ENCODE data around the gene HOXB5. TPM values are rescaled to one million over a fixed set of nuclear protein-coding genes. Genes with fewer than 3 reads are reported as not detected.

The HOXB5 gene
- total and polyA plus RNA-seq, 4 donors: 1.4 to 5.9 (median 3.6) TPM; not detected in 1

GRCh38 chr17:48543107-48543853, 50.3 kb downstream of the HOXB5 start:
- no peaks in the 10 kb centered on the region for H3K27me3 ChIP-seq (ENCODE audit: control insufficient read depth in 1 of 2, insufficient read depth in 2 of 2, low read length in 1 of 2)
- ATAC-seq (ENCODE audit: low FRiP score) (peak; percentile 40), DNase-seq (peak in 1 of 2 donors; percentile 85)
- peaks cover 0 to 4% of the 10 kb centered on the region in 2 donors for H3K4me1 ChIP-seq (ENCODE audit: control insufficient read depth in 1 of 2, insufficient read depth in 2 of 2, low read length in 2 of 2)
- peak overlapping the region; percentile 80 to 82 for H3K27ac ChIP-seq (ENCODE audit: low read depth in 1 of 2, low read length in 2 of 2)
- intact Hi-C loops (cut with DNase I): loop anchor here in 1 of 2 donors (1.0 to 5.0 kb wide), 3 partner anchors 34 to 51 kb away; no protein-coding TSS in a partner anchor
- peak overlapping the region; percentile 71 to 94 for H3K4me3 ChIP-seq (ENCODE audit: low read length in 2 of 2)
- WGBS, 2 donors: 0 to 1% methylated on average over 70 to 72 of the region's 72 CpGs
- no peaks in the 10 kb centered on the region for H3K36me3 ChIP-seq (ENCODE audit: control insufficient read depth in 1 of 2, insufficient read depth in 2 of 2, low read length in 1 of 2)
- H3K9me3 ChIP-seq (ENCODE audit: control insufficient read depth, low read length): no peaks in the 10 kb centered on the region

GRCh38 chr17:48542698-48543106, 50.9 kb downstream of the HOXB5 start:
- no peak for ATAC-seq (ENCODE audit: low FRiP score)
- WGBS, 2 donors: 0 to 5% methylated on average over 12 of the region's 12 CpGs
- intact Hi-C loops (cut with DNase I): loop anchor here in 1 of 2 donors (1.0 to 5.0 kb wide), 3 partner anchors 35 to 50 kb away; no protein-coding TSS in a partner anchor
- Histone ChIP-seq H3K4me3 (ENCODE audit: low read length in 2 of 2) (peak overlapping the region; percentile 71 to 94), H3K27ac (ENCODE audit: low read depth in 1 of 2, low read length in 2 of 2) (peak overlapping the region; percentile 80 to 82), H3K27me3 (ENCODE audit: control insufficient read depth in 1 of 2, insufficient read depth in 2 of 2, low read length in 1 of 2) (no peaks in the 10 kb centered on the region), H3K4me1 (ENCODE audit: control insufficient read depth in 1 of 2, insufficient read depth in 2 of 2, low read length in 2 of 2) (peaks cover 0 to 4% of the 10 kb centered on the region in 2 donors), H3K9me3 (ENCODE audit: control insufficient read depth, low read length) (no peaks in the 10 kb centered on the region), H3K36me3 (ENCODE audit: control insufficient read depth in 1 of 2, insufficient read depth in 2 of 2, low read length in 1 of 2) (no peaks in the 10 kb centered on the region)
- DNase-seq: no peak

- H3K27ac ChIP-seq (ENCODE audit: low read depth in 1 of 2, low read length in 2 of 2): peak overlapping the region; percentile 37 to 85
- peak overlapping the region; percentile 71 to 94 for H3K4me3 ChIP-seq (ENCODE audit: low read length in 2 of 2)
- intact Hi-C loops (cut with DNase I): loop anchor here in 1 of 2 donors (5.0 kb wide), 2 partner anchors 35 to 50 kb away; no protein-coding TSS in a partner anchor
- no peaks in the 10 kb centered on the region for H3K36me3 ChIP-seq (ENCODE audit: control insufficient read depth in 1 of 2, insufficient read depth in 2 of 2, low read length in 1 of 2)
- H3K9me3 ChIP-seq (ENCODE audit: control insufficient read depth, low read length): no peaks in the 10 kb centered on the region
- peak in 1 of 2 donors; percentile 80 for DNase-seq
- H3K4me1 ChIP-seq (ENCODE audit: control insufficient read depth in 1 of 2, insufficient read depth in 2 of 2, low read length in 2 of 2): peaks cover 0 to 4% of the 10 kb centered on the region in 2 donors
- 3 to 19% methylated on average over 27 of the region's 27 CpGs for WGBS, 2 donors
- no peak for ATAC-seq (ENCODE audit: low FRiP score)
- H3K27me3 ChIP-seq (ENCODE audit: control insufficient read depth in 1 of 2, insufficient read depth in 2 of 2, low read length in 1 of 2): no peaks in the 10 kb centered on the region
These were observed 51.4 kb downstream of the HOXB5 start for GRCh38 chr17:48542114-48542656.

- Histone ChIP-seq H3K4me1 (ENCODE audit: control insufficient read depth in 1 of 2, insufficient read depth in 2 of 2, low read length in 2 of 2) (peaks cover 0 to 4% of the 10 kb centered on the region in 2 donors), H3K4me3 (ENCODE audit: low read length in 2 of 2) (peak overlapping the region; percentile 71 to 94), H3K36me3 (ENCODE audit: control insufficient read depth in 1 of 2, insufficient read depth in 2 of 2, low read length in 1 of 2) (no peaks in the 10 kb centered on the region), H3K9me3 (ENCODE audit: control insufficient read depth, low read length) (no peaks in the 10 kb centered on the region), H3K27ac (ENCODE audit: low read depth in 1 of 2, low read length in 2 of 2) (peak overlapping the region; percentile 70 to 85), H3K27me3 (ENCODE audit: control insufficient read depth in 1 of 2, insufficient read depth in 2 of 2, low read length in 1 of 2) (no peaks in the 10 kb centered on the region)
- DNase-seq: peak; percentile 81 to 88
- intact Hi-C loops (cut with DNase I): loop anchor here in 1 of 2 donors (5.0 kb wide), 2 partner anchors 34 to 49 kb away; no protein-coding TSS in a partner anchor
- 6 to 7% methylated on average over 24 to 36 of the region's 36 CpGs for WGBS, 2 donors
- peak; percentile 80 for ATAC-seq (ENCODE audit: low FRiP score)
These were observed 51.9 kb downstream of the HOXB5 start for GRCh38 chr17:48541577-48542113.

Small RNA genes lying within 50 kb of the gene (microRNA-seq; reads per million reads assigned to microRNA genes)
- gene MIR196A1: 0.99 to 12.5 reads per million in 2 donors

Other genes with a start within 250 kb of the HOXB5 start
- gene SKAP1, start 163.6 kb downstream of the HOXB5 start, total RNA-seq: 1 to 10 TPM in 1 of 2 donors, under 1 TPM in 1; 0.84 to 3.6 TPM
- 1 to 10 TPM in 1 of 2 donors, not detected in 1; 3.1 TPM for gene SKAP1, start 163.6 kb downstream of the HOXB5 start, polyA plus RNA-seq
- not detected for gene HOXB1, start 62.8 kb downstream of the HOXB5 start, total RNA-seq
- under 1 TPM in 1 of 2 donors, not detected in 1; 0.63 TPM for gene HOXB1, start 62.8 kb downstream of the HOXB5 start, polyA plus RNA-seq
- gene HOXB2, start 48.7 kb downstream of the HOXB5 start, total RNA-seq: 10 to 100 TPM; 25.4 to 36.9 TPM
- gene HOXB2, start 48.7 kb downstream of the HOXB5 start, polyA plus RNA-seq: 10 to 100 TPM in 1 of 2 donors, 1 to 10 TPM in 1; 7.6 to 61.0 TPM
- gene HOXB4, start 15.4 kb downstream of the HOXB5 start, total RNA-seq: 10 to 100 TPM in 1 of 2 donors, 1 to 10 TPM in 1; 6.6 to 17.9 TPM
- 10 to 100 TPM in 1 of 2 donors, 1 to 10 TPM in 1; 1.4 to 11.5 TPM for gene HOXB4, start 15.4 kb downstream of the HOXB5 start, polyA plus RNA-seq
- gene HOXB3, start 3.5 kb downstream of the HOXB5 start, total RNA-seq: 10 to 100 TPM; 20.0 to 62.9 TPM
- 10 to 100 TPM in 1 of 2 donors, 1 to 10 TPM in 1; 2.4 to 30.5 TPM for gene HOXB3, start 3.5 kb downstream of the HOXB5 start, polyA plus RNA-seq
- gene HOXB6, start 11.2 kb upstream of the HOXB5 start, total RNA-seq: 10 to 100 TPM in 1 of 2 donors, 1 to 10 TPM in 1; 5.8 to 16.8 TPM
- 1 to 10 TPM; 3.9 to 4.1 TPM for gene HOXB6, start 11.2 kb upstream of the HOXB5 start, polyA plus RNA-seq
- gene HOXB7, start 17.2 kb upstream of the HOXB5 start, total RNA-seq: 10 to 100 TPM in 1 of 2 donors, 1 to 10 TPM in 1; 9.1 to 14.1 TPM
- gene HOXB7, start 17.2 kb upstream of the HOXB5 start, polyA plus RNA-seq: 10 to 100 TPM; 18.2 to 22.4 TPM
- gene HOXB8, start 21.5 kb upstream of the HOXB5 start, total RNA-seq: 1 to 10 TPM; 1.0 to 1.9 TPM
- under 1 TPM in 1 of 2 donors, not detected in 1; 0.31 TPM for gene HOXB8, start 21.5 kb upstream of the HOXB5 start, polyA plus RNA-seq
- under 1 TPM; 0.33 to 0.39 TPM for gene HOXB9, start 32.6 kb upstream of the HOXB5 start, total RNA-seq
- gene HOXB9, start 32.6 kb upstream of the HOXB5 start, polyA plus RNA-seq: under 1 TPM in 1 of 2 donors, not detected in 1; 0.75 TPM
- gene PRAC1, start 128.7 kb upstream of the HOXB5 start, total RNA-seq: not detected
- gene PRAC1, start 128.7 kb upstream of the HOXB5 start, polyA plus RNA-seq: 10 to 100 TPM in 1 of 2 donors, not detected in 1; 14.0 TPM
- not detected for gene PRAC2, start 129.4 kb upstream of the HOXB5 start, total RNA-seq
- not detected for gene PRAC2, start 129.4 kb upstream of the HOXB5 start, polyA plus RNA-seq
- not detected for gene HOXB13, start 135.0 kb upstream of the HOXB5 start, total RNA-seq
- gene HOXB13, start 135.0 kb upstream of the HOXB5 start, polyA plus RNA-seq: under 1 TPM; 0.18 to 0.25 TPM
- gene TTLL6, start 223.4 kb upstream of the HOXB5 start, total RNA-seq: under 1 TPM in 1 of 2 donors, not detected in 1; 0.21 TPM
- gene TTLL6, start 223.4 kb upstream of the HOXB5 start, polyA plus RNA-seq: under 1 TPM in 1 of 2 donors, not detected in 1; 0.13 TPM
- gene CALCOCO2, start 237.3 kb upstream of the HOXB5 start, total RNA-seq: 100 to 1,000 TPM; 164 to 171 TPM
- gene CALCOCO2, start 237.3 kb upstream of the HOXB5 start, polyA plus RNA-seq: 100 to 1,000 TPM in 1 of 2 donors, 10 to 100 TPM in 1; 80.3 to 149 TPM

Measured in aorta (tissue), 5 donors.